OCI-LY3 (cell line): Measurements from ENCODE around the gene DCUN1D2.

Source experiments
- H2AFZ ChIP-seq: fragments of 200-600, 300-600 bp; shearing (Covaris generic); 2 replicates; pipeline ENCODE4 v1.6.0; 2014; ENCODE audit warnings: antibody characterized with exemption, low read depth, low read length
- H3K27ac ChIP-seq: fragments of 200-600, 300-600 bp; sonication (generic); 2 replicates; pipeline ENCODE4 v1.5.1; 2014; ENCODE audit warnings: mild to moderate bottlenecking, low read length, moderate library complexity, mixed read lengths
- H3K27me3 ChIP-seq: fragments of 200-600, 300-600 bp; sonication (generic); 2 replicates; pipeline ENCODE4 v1.6.1; 2014; ENCODE audit warnings: low read depth, low read length, mixed read lengths
- H3K36me3 ChIP-seq: fragments of 200-600, 300-600 bp; sonication (generic); replicated peaks from 2 replicates; pipeline ENCODE3; 2014; ENCODE audit warnings: low read depth, low read length, mixed read lengths
- H3K4me1 ChIP-seq: fragments of 300-600, 200-600 bp; sonication (generic); 2 replicates; pipeline ENCODE4 v1.6.1; 2014; ENCODE audit warnings: low read length, mixed read lengths
- H3K4me2 ChIP-seq: fragments of 200-600, 300-600 bp; sonication (generic); 2 replicates; pipeline ENCODE4 v1.6.1; 2014; ENCODE audit warnings: low read length, mixed read lengths
- H3K4me3 ChIP-seq: fragments of 300-600, 200-600 bp; sonication (generic); 2 replicates; pipeline ENCODE4 v1.5.1; 2014; ENCODE audit warnings: antibody characterized with exemption, mild to moderate bottlenecking, low read length, moderate library complexity
- H3K79me2 ChIP-seq: fragments of 300-600, 200-600 bp; shearing (Covaris generic); 2 replicates; pipeline ENCODE4 v1.6.1; 2014; ENCODE audit warnings: mild to moderate bottlenecking, low read length, mixed read lengths
- H3K9ac ChIP-seq: fragments of 300-600, 200-600 bp; shearing (Covaris generic); 2 replicates; pipeline ENCODE4 v1.6.0; 2014; ENCODE audit warnings: mild to moderate bottlenecking, low read length, moderate library complexity
- H3K9me3 ChIP-seq: fragments of 200-600, 300-600 bp; shearing (Covaris generic); 2 replicates; pipeline ENCODE4 v1.6.1; 2014; ENCODE audit warnings: low read length, mixed read lengths; ENCODE audit not compliant: insufficient read depth
- H4K20me1 ChIP-seq: fragments of 200-600, 300-600 bp; sonication (generic); 2 replicates; pipeline ENCODE4 v1.6.1; 2016; ENCODE audit warnings: low read length, mixed read lengths; ENCODE audit not compliant: insufficient read depth
- CTCF ChIP-seq: fragments of 200-600, 300-600 bp; sonication (generic); IDR thresholded peaks from 2 replicates; pipeline ENCODE4 v1.5.1; 2014; ENCODE audit warnings: antibody characterized with exemption, low read length, low read depth
- EZH2phosphoT487 ChIP-seq: fragments of 200-600 bp; shearing (Covaris generic); IDR thresholded peaks from 2 replicates; pipeline ENCODE4 v1.6.1; 2018; ENCODE audit warnings: antibody characterized with exemption, mixed run types, low read depth

The DCUN1D2 gene

GRCh38 chr13:113489171-113489548 lies 1.4 kb downstream of the DCUN1D2 start:
- peaks cover 37% of the 10 kb centered on the region for H3K4me1 ChIP-seq
- no peak overlapping the region for H3K27ac ChIP-seq
- H3K79me2 ChIP-seq = peaks cover 83% of the 10 kb centered on the region
- no peaks in the 10 kb centered on the region for H3K27me3 ChIP-seq
- H3K4me2 ChIP-seq = peak overlapping the region; percentile 94
- peak overlapping the region; percentile 93 for H3K4me3 ChIP-seq
- TF ChIP-seq CTCF = no peak
- TF ChIP-seq EZH2phosphoT487 = no peak
- peaks cover 46% of the 10 kb centered on the region for H4K20me1 ChIP-seq
- H3K36me3 ChIP-seq = no peaks in the 10 kb centered on the region
- H2AFZ ChIP-seq = no peak overlapping the region
- H3K9ac ChIP-seq = peak overlapping the region; percentile 82; the same call in 1 of the 2 replicates
- H3K9me3 ChIP-seq = no peaks in the 10 kb centered on the region

- H3K27me3 ChIP-seq = no peaks in the 10 kb centered on the region
- TF ChIP-seq EZH2phosphoT487 = no peak
- no peak for TF ChIP-seq CTCF
- H3K4me3 ChIP-seq = no peak overlapping the region
- H3K36me3 ChIP-seq = peaks cover 7% of the 10 kb centered on the region
- H4K20me1 ChIP-seq = peaks cover 55% of the 10 kb centered on the region
- peak overlapping the region; percentile 5; the same call in 1 of the 2 replicates for H3K4me2 ChIP-seq
- H2AFZ ChIP-seq = no peak overlapping the region
- H3K4me1 ChIP-seq = peaks cover 31% of the 10 kb centered on the region
- no peak overlapping the region for H3K9ac ChIP-seq
- peaks cover 87% of the 10 kb centered on the region for H3K79me2 ChIP-seq
- no peaks in the 10 kb centered on the region for H3K9me3 ChIP-seq
- H3K27ac ChIP-seq = no peak overlapping the region
These were observed 2.2 kb downstream of the DCUN1D2 start for GRCh38 chr13:113488283-113488682.

GRCh38 chr13:113486698-113487097 lies 3.8 kb downstream of the DCUN1D2 start:
- Histone ChIP-seq H3K27ac (no peak overlapping the region), H3K9me3 (no peaks in the 10 kb centered on the region), H3K27me3 (no peaks in the 10 kb centered on the region), H3K4me1 (peaks cover 18% of the 10 kb centered on the region), H4K20me1 (peaks cover 60% of the 10 kb centered on the region), H3K36me3 (peaks cover 14% of the 10 kb centered on the region), H3K79me2 (peaks cover 94% of the 10 kb centered on the region), H2AFZ (no peak overlapping the region), H3K4me3 (no peak overlapping the region), H3K9ac (no peak overlapping the region), H3K4me2 (no peak overlapping the region)
- no peak for TF ChIP-seq EZH2phosphoT487
- TF ChIP-seq CTCF = no peak

GRCh38 chr13:113485545-113485944 lies 5.0 kb downstream of the DCUN1D2 start:
- Histone ChIP-seq H2AFZ (no peak overlapping the region), H3K4me2 (no peak overlapping the region), H3K9me3 (no peaks in the 10 kb centered on the region), H4K20me1 (peaks cover 60% of the 10 kb centered on the region), H3K79me2 (peaks cover 88% of the 10 kb centered on the region), H3K4me3 (no peak overlapping the region), H3K4me1 (peaks cover 15% of the 10 kb centered on the region), H3K27me3 (no peaks in the 10 kb centered on the region), H3K36me3 (peaks cover 16% of the 10 kb centered on the region), H3K27ac (no peak overlapping the region), H3K9ac (no peak overlapping the region)
- TF ChIP-seq CTCF (no peak), EZH2phosphoT487 (no peak)
